Suprapubic skin (tissue), 4 donors: ENCODE measurements around the gene UBE2Z. TPM values are rescaled to one million over a fixed set of nuclear protein-coding genes. Genes with fewer than 3 reads are reported as not detected.

Experiments
- DNase-seq, 2 donors: peaks; one replicate each; pipeline ENCODE4 v3.0.0-alpha.2; 2019; ENCODE audit warnings: low spot score in 2 of 2
- H3K27ac ChIP-seq: fragments of 200-600 bp; sonication (generic); one replicate; pipeline ENCODE4 v1.5.1; 2019
- H3K27me3 ChIP-seq: fragments of 200-600 bp; sonication (generic); one replicate; pipeline ENCODE4 v1.5.1; 2019
- H3K36me3 ChIP-seq: fragments of 200-600 bp; sonication (generic); one replicate; pipeline ENCODE4 v1.5.1; 2019
- H3K4me1 ChIP-seq: fragments of 200-600 bp; sonication (generic); one replicate; pipeline ENCODE4 v1.5.1; 2019
- H3K4me3 ChIP-seq: fragments of 200-600 bp; sonication (generic); one replicate; pipeline ENCODE4 v1.5.1; 2019; ENCODE audit warnings: mild to moderate bottlenecking
- H3K9me3 ChIP-seq: fragments of 200-600 bp; sonication (generic); one replicate; pipeline ENCODE4 v1.5.1; 2019
- CTCF ChIP-seq, 2 donors: fragments of 200-600 bp in 1 of 2; fragments of 450-650 bp in 1 of 2; sonication (generic) in 1 of 2; IDR thresholded peaks; one replicate each; pipeline ENCODE4 v1.5.1; 2016 to 2019; ENCODE audit warnings: antibody characterized with exemption in 2 of 2, mild to moderate bottlenecking in 1 of 2, moderate library complexity in 1 of 2
- EP300 ChIP-seq: sonication (generic); formaldehyde crosslinking; IDR thresholded peaks from one replicate; pipeline ENCODE4 v1.6.1; 2017; ENCODE audit warnings: antibody characterized with exemption
- POLR2A ChIP-seq, 2 donors: fragments of 450-650 bp; IDR thresholded peaks; one replicate each; pipeline ENCODE4 v1.6.1; 2017; ENCODE audit warnings: antibody characterized with exemption in 2 of 2, mild to moderate bottlenecking in 2 of 2, moderate library complexity in 2 of 2
- POLR2AphosphoS5 ChIP-seq, 3 donors: sonication (generic); formaldehyde crosslinking; IDR thresholded peaks; one replicate each; pipeline ENCODE4 v1.6.1; 2017; ENCODE audit warnings: antibody characterized with exemption in 3 of 3
- WGBS: methylation state at CpG from one replicate; pipeline ENCODE4 v1.1.5; 2018; 5-methylcytosine and 5-hydroxymethylcytosine counted together
- total RNA-seq, 4 donors: library from RNA; depleted of rRNA; stranded (reverse); fragments of >200 nt; gene quantifications; one replicate each; pipeline ENCODE4 v1.1.0, GENCODE V29; 2016

UBE2Z gene
- total RNA-seq: 10 to 100 TPM; 57.2 to 73.2 (median 69.7) TPM

GRCh38 chr17:48908047-48908843 is at the start of gene UBE2Z:
UBE2Z (plus strand) TSS chr17:48908407; CDS start chr17:48908504, 97 bp downstream.
- peaks cover 39% of the 10 kb centered on the region for H3K4me1 ChIP-seq
- H3K4me3 ChIP-seq: peak within 1 kb of the TSS; percentile 96
- H3K27ac ChIP-seq: peak within 1 kb of the TSS; percentile 96
- under 1% methylated on average over 37 of the region's 81 CpGs for WGBS
- TF ChIP-seq CTCF (IDR thresholded peaks at IDR 0.05): no peak
- TF ChIP-seq POLR2AphosphoS5 (IDR thresholded peaks at IDR 0.05): peak; percentile 15 to 94 (median 82)
- TF ChIP-seq POLR2A (IDR thresholded peaks at IDR 0.05): peak; percentile 40 to 69
- peak; percentile 49 for TF ChIP-seq EP300
- peaks cover 6% of the 10 kb centered on the region for H3K36me3 ChIP-seq
- no peaks in the 10 kb centered on the region for H3K9me3 ChIP-seq
- no peaks in the 10 kb centered on the region for H3K27me3 ChIP-seq
- DNase-seq: peak; percentile 96

- H3K27me3 ChIP-seq: no peaks in the 10 kb centered on the region
- H3K4me1 ChIP-seq: no peaks in the 10 kb centered on the region
- peaks cover 99% of the 10 kb centered on the region for H3K36me3 ChIP-seq
- no peaks in the 10 kb centered on the region for H3K9me3 ChIP-seq
- no peak for TF ChIP-seq CTCF (IDR thresholded peaks at IDR 0.05)
- no peak for TF ChIP-seq EP300
- TF ChIP-seq POLR2AphosphoS5 (IDR thresholded peaks at IDR 0.05): no peak
- no peak overlapping the region for H3K4me3 ChIP-seq
- no peak overlapping the region for H3K27ac ChIP-seq
- 94% methylated on average over 3 of the region's 3 CpGs for WGBS
- DNase-seq: no peak
Measured at GRCh38 chr17:48860034-48860433, 48.2 kb upstream of the UBE2Z start.

- 82% methylated on average over 4 of the region's 4 CpGs for WGBS
- no peak for TF ChIP-seq EP300
- TF ChIP-seq POLR2A (IDR thresholded peaks at IDR 0.05): no peak
- TF ChIP-seq CTCF (IDR thresholded peaks at IDR 0.05): no peak
- TF ChIP-seq POLR2AphosphoS5 (IDR thresholded peaks at IDR 0.05): no peak
- H3K36me3 ChIP-seq: peaks cover 99% of the 10 kb centered on the region
Measured at GRCh38 chr17:48860456-48860855, 47.8 kb upstream of the UBE2Z start.

GRCh38 chr17:48868916-48869500 is 39.2 kb upstream of the UBE2Z start:
- 75% methylated on average over 3 of the region's 3 CpGs for WGBS
- DNase-seq: no peak
- H3K4me3 ChIP-seq: no peak overlapping the region
- TF ChIP-seq POLR2A (IDR thresholded peaks at IDR 0.05): no peak
- TF ChIP-seq POLR2AphosphoS5 (IDR thresholded peaks at IDR 0.05): no peak
- no peak for TF ChIP-seq CTCF (IDR thresholded peaks at IDR 0.05)
- TF ChIP-seq EP300: no peak
- H3K9me3 ChIP-seq: no peaks in the 10 kb centered on the region
- peaks cover 13% of the 10 kb centered on the region for H3K4me1 ChIP-seq
- no peak overlapping the region for H3K27ac ChIP-seq
- peaks cover 21% of the 10 kb centered on the region for H3K36me3 ChIP-seq
- no peaks in the 10 kb centered on the region for H3K27me3 ChIP-seq

More at GRCh38 chr17:48860456-48860855, 47.8 kb upstream of the UBE2Z start:
- no peaks in the 10 kb centered on the region for H3K4me1 ChIP-seq
- H3K4me3 ChIP-seq: no peak overlapping the region
- no peaks in the 10 kb centered on the region for H3K9me3 ChIP-seq
- H3K27me3 ChIP-seq: no peaks in the 10 kb centered on the region
- H3K27ac ChIP-seq: no peak overlapping the region
- no peak for DNase-seq

GRCh38 chr17:48869821-48870318 is 38.3 kb upstream of the UBE2Z start:
- H3K27me3 ChIP-seq: no peaks in the 10 kb centered on the region
- H3K36me3 ChIP-seq: peaks cover 13% of the 10 kb centered on the region
- H3K27ac ChIP-seq: no peak overlapping the region
- peaks cover 13% of the 10 kb centered on the region for H3K4me1 ChIP-seq
- TF ChIP-seq EP300 (no peak), CTCF (IDR thresholded peaks at IDR 0.05) (no peak), POLR2A (IDR thresholded peaks at IDR 0.05) (no peak), POLR2AphosphoS5 (IDR thresholded peaks at IDR 0.05) (no peak)
- WGBS: 71% methylated on average over 6 of the region's 6 CpGs
- peak in 1 of 2 donors; percentile 56 for DNase-seq
- H3K9me3 ChIP-seq: no peaks in the 10 kb centered on the region
- no peak overlapping the region for H3K4me3 ChIP-seq
